HL-60 (cell line): ENCODE measurements around the gene TNFRSF9.

ENCODE experiments used
- DNase-seq, 2 experiments: peaks; one replicate each; pipeline ENCODE4 v3.0.0-alpha.2; 2010 to 2020; ENCODE audit warnings: low read depth in 1 of 2, low spot score in 1 of 2
- H3K27ac ChIP-seq: fragments of 250-450 bp; sonication (Bioruptor Pico); replicated peaks from 2 replicates; pipeline ENCODE4 v1.5.1; 2020; ENCODE audit warnings: mild to moderate bottlenecking, moderate library complexity
- H3K27me3 ChIP-seq: fragments of 250-450 bp; sonication (Bioruptor Pico); 2 replicates; pipeline ENCODE4 v1.5.1; 2021; ENCODE audit warnings: mild to moderate bottlenecking, moderate library complexity; ENCODE audit not compliant: insufficient read depth, poor library complexity, severe bottlenecking
- H3K4me3 ChIP-seq: replicated peaks from 2 replicates; pipeline ENCODE4 v1.5.1; 2011; ENCODE audit warnings: mild to moderate bottlenecking, control low read depth, low read length; ENCODE audit not compliant: insufficient read depth
- GABPA ChIP-seq: IDR thresholded peaks from 2 replicates; pipeline ENCODE4 v1.6.1; 2012; ENCODE audit warnings: low read depth
- POLR2AphosphoS5 ChIP-seq: IDR thresholded peaks from 2 replicates; pipeline ENCODE4 v1.6.1; 2012; ENCODE audit warnings: low read depth
- SPI1 ChIP-seq: IDR thresholded peaks from 2 replicates; pipeline ENCODE4 v1.6.1; 2012; ENCODE audit warnings: low read depth, mild to moderate bottlenecking, borderline replicate concordance
- TF ChIP-seq, protein P1 (sequence below): IDR thresholded peaks from 2 replicates; pipeline ENCODE4 v1.6.1; 2012; ENCODE audit warnings: low read depth; ENCODE audit not compliant: insufficient replicate concordance
- TF ChIP-seq, protein P2 (sequence below): IDR thresholded peaks from one replicate; pipeline ENCODE4 v1.5.1; 2011; ENCODE audit warnings: low read length, control low read depth, inconsistent platforms; ENCODE audit not compliant: insufficient read depth

Gene TNFRSF9

DNA sequence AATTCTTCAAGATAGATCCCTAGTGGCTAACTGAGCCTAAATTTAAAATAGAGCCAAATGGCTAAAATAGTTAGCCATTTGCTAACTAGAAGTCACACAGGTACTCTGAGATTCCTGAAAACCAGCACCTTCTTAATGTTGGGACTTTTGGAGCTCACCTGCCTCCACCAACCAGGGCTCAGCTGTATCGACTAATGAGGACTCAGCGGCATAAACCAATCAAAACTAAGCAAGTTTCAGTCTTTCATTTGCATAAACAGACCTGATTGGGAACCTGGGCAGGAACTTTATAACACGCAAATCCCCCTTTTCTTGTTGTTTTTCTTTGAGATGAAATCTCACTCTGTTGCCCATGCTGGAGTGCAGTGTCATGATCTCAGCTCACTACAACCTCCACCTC, 28.5 kb downstream of the TNFRSF9 start:
- H3K4me3 ChIP-seq, result no peak overlapping the region
- H3K27ac ChIP-seq, result no peak overlapping the region
- TF ChIP-seq GABPA, result no peak
- TF ChIP-seq, protein P1, sequence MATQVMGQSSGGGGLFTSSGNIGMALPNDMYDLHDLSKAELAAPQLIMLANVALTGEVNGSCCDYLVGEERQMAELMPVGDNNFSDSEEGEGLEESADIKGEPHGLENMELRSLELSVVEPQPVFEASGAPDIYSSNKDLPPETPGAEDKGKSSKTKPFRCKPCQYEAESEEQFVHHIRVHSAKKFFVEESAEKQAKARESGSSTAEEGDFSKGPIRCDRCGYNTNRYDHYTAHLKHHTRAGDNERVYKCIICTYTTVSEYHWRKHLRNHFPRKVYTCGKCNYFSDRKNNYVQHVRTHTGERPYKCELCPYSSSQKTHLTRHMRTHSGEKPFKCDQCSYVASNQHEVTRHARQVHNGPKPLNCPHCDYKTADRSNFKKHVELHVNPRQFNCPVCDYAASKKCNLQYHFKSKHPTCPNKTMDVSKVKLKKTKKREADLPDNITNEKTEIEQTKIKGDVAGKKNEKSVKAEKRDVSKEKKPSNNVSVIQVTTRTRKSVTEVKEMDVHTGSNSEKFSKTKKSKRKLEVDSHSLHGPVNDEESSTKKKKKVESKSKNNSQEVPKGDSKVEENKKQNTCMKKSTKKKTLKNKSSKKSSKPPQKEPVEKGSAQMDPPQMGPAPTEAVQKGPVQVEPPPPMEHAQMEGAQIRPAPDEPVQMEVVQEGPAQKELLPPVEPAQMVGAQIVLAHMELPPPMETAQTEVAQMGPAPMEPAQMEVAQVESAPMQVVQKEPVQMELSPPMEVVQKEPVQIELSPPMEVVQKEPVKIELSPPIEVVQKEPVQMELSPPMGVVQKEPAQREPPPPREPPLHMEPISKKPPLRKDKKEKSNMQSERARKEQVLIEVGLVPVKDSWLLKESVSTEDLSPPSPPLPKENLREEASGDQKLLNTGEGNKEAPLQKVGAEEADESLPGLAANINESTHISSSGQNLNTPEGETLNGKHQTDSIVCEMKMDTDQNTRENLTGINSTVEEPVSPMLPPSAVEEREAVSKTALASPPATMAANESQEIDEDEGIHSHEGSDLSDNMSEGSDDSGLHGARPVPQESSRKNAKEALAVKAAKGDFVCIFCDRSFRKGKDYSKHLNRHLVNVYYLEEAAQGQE, result no peak
- TF ChIP-seq POLR2AphosphoS5, result no peak
- no peak for TF ChIP-seq SPI1
- TF ChIP-seq, protein P2, sequence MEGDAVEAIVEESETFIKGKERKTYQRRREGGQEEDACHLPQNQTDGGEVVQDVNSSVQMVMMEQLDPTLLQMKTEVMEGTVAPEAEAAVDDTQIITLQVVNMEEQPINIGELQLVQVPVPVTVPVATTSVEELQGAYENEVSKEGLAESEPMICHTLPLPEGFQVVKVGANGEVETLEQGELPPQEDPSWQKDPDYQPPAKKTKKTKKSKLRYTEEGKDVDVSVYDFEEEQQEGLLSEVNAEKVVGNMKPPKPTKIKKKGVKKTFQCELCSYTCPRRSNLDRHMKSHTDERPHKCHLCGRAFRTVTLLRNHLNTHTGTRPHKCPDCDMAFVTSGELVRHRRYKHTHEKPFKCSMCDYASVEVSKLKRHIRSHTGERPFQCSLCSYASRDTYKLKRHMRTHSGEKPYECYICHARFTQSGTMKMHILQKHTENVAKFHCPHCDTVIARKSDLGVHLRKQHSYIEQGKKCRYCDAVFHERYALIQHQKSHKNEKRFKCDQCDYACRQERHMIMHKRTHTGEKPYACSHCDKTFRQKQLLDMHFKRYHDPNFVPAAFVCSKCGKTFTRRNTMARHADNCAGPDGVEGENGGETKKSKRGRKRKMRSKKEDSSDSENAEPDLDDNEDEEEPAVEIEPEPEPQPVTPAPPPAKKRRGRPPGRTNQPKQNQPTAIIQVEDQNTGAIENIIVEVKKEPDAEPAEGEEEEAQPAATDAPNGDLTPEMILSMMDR, result no peak
- H3K27me3 ChIP-seq, result no peaks in the 10 kb centered on the region
- no peak for DNase-seq

DNA sequence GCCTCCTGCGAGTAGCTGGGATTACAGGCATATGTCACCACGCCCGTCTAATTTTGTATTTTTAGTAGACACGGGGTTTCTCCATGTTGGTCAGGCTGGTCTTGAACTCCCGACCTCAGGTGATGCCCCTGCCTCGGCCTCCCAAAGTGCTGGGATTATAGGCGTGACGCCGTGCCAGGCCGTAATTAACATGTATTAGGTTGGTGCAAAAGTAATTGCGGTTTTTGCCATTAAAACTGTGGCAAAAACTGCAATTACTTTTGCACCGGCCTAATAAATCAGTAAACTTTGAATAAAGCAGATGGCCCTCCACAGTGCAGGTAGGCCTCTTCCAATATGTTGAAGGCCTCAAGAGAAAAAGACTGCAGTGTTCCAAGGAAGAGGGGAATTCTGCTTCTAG, 35.4 kb downstream of the TNFRSF9 start:
- no peak for DNase-seq
- no peak overlapping the region for H3K27ac ChIP-seq
- H3K27me3 ChIP-seq, result no peaks in the 10 kb centered on the region
- no peak for TF ChIP-seq SPI1
- TF ChIP-seq, protein P2, result no peak
- TF ChIP-seq, protein P1, result no peak
- TF ChIP-seq GABPA, result no peak
- no peak for TF ChIP-seq POLR2AphosphoS5
- no peak overlapping the region for H3K4me3 ChIP-seq

DNA sequence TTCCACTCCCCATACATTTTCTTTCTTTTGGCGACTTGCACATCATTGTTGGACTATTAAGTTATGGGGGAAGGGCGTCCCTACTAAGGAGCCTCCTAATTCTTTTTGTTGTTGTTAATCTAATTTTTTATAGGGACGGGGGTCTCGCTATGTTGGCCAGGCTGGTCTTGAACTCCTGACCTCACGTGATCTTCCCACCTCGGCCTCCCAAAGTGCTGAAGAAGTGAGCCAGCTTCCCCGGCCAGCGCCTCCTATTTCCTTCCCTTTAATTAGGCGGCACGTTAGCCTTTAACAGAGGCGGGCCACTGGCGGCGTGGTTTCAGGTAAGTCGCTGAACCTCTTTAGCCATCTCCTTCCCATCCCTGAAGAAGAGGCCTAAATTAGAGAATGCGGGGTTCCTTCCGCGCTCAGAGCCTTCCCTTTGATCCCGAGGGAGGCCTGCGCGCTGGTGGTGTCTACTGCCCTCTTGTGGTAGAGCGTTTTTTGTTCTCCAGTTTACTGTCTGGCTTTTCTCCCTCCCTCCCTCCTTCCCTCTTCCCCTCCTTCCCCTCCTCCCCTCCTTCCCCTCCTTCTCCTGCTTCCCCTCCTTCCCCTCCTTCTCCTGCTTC, 38.1 kb downstream of the TNFRSF9 start:
- TF ChIP-seq POLR2AphosphoS5, result no peak
- TF ChIP-seq, protein P2, result peak; percentile 47
- H3K27me3 ChIP-seq, result no peaks in the 10 kb centered on the region
- no peak overlapping the region for H3K27ac ChIP-seq
- DNase-seq, result peak; percentile 70
- no peak overlapping the region; the same call in 1 of the 2 replicates for H3K4me3 ChIP-seq

DNA sequence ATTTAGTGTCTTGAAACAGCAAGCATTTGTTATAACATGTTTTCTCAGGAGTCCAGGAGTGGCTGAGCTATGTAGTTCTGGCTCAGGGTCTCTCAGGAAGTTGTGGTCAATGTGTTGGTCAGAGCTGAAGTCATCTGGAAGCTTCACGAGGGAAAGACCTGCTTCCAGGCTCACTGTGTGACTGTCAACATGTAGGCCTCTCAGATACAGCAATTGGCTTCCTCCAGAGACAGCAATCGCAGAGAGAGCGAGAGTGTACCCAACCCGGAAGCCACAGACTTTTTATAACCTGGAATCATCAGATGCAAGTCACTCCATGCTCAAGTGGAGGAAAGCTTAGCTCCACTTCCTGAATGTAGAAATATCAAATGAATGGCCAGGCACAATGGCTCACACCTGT, 40.9 kb downstream of the TNFRSF9 start:
- TF ChIP-seq SPI1 (no peak), GABPA (no peak), POLR2AphosphoS5 (no peak)
- TF ChIP-seq, protein P2, result no peak
- TF ChIP-seq, protein P1, result no peak
- Histone ChIP-seq H3K27me3 (no peaks in the 10 kb centered on the region), H3K27ac (0 out of 2 replicates have a peak overlapping the region, but pooled peaks have one; percentile 4), H3K4me3 (no peak overlapping the region)
- peak in 1 of 2 experiments; percentile 38 for DNase-seq
